Posterior vena cava (tissue), 2 donors: ENCODE data around the gene CFAP299. TPM values are rescaled to one million over a fixed set of nuclear protein-coding genes. Genes with fewer than 3 reads are reported as not detected.
"Not testable (repeated sequence)": the region's sequence is repeated elsewhere in the genome, so short reads cannot be mapped to it uniquely, and the experiment has no call there.

Source experiments
- DNase-seq: peaks from one replicate; pipeline ENCODE4 v3.0.0-alpha.2; 2020; ENCODE audit warnings: low spot score
- intact Hi-C, 2 donors: fragments of 100-400 bp; cut with DNase I; formaldehyde crosslinking; loops; one replicate each; pipeline versions ENCODE4 v1.14.1 to v1.14.2; 2022 to 2023
- total RNA-seq, 2 donors: library from RNA; stranded (reverse); fragmentation: NEBNext Ultra II Directional; extraction: Animal tissue kit (Norgen Biotek cat#: 25700); gene quantifications; one replicate each; pipeline ENCODE4 v1.2.1, GENCODE V29; 2021
- donor health status: DM: yes; HTN: yes; CAD: no.
- donor health status: DM: yes; HTN: yes; CAD: no.

Gene CFAP299
- total RNA-seq, 2 donors from 2014 or later = not detected

- DNase-seq = no peak
- intact Hi-C loops = no loop called here
These were observed 396.5 kb downstream of the CFAP299 start for GRCh38 chr4:80732010-80732409.

GRCh38 chr4:80740375-80740774 lies 404.8 kb downstream of the CFAP299 start:
- no peak for DNase-seq
- intact Hi-C loops = no loop called here

- intact Hi-C loops = loop anchor here in 1 of 2 donors (5.0 kb wide), 1 partner anchor 1402 kb away; no protein-coding TSS in a partner anchor
- not testable (repeated sequence) for DNase-seq
These were observed 414.0 kb downstream of the CFAP299 start for GRCh38 chr4:80749558-80749957.

GRCh38 chr4:80751200-80751599 lies 415.7 kb downstream of the CFAP299 start:
- DNase-seq = no peak
- intact Hi-C loops = no loop called here

GRCh38 chr4:80767944-80768343 lies 432.4 kb downstream of the CFAP299 start:
- intact Hi-C loops = no loop called here
- DNase-seq = no peak

- intact Hi-C loops = no loop called here
- no peak for DNase-seq
These were observed 440.6 kb downstream of the CFAP299 start for GRCh38 chr4:80776168-80776567.

- intact Hi-C loops = no loop called here
- no peak for DNase-seq
These were observed 445.9 kb downstream of the CFAP299 start for GRCh38 chr4:80781431-80781830.

GRCh38 chr4:80787306-80787705 lies 451.8 kb downstream of the CFAP299 start:
- intact Hi-C loops = no loop called here
- no peak for DNase-seq

- intact Hi-C loops = no loop called here
- no peak for DNase-seq
These were observed 453.3 kb downstream of the CFAP299 start for GRCh38 chr4:80788798-80789197.

- DNase-seq = no peak
- intact Hi-C loops = no loop called here
These were observed 454.6 kb downstream of the CFAP299 start for GRCh38 chr4:80790152-80790551.

GRCh38 chr4:80793660-80794059 lies 458.1 kb downstream of the CFAP299 start:
- DNase-seq, intact Hi-C loops: not testable (repeated sequence)

- intact Hi-C loops = no loop called here
- no peak for DNase-seq
These were observed 462.6 kb downstream of the CFAP299 start for GRCh38 chr4:80798082-80798481.

GRCh38 chr4:80800719-80801118 lies 465.2 kb downstream of the CFAP299 start:
- DNase-seq, intact Hi-C loops: not testable (repeated sequence)

- intact Hi-C loops = no loop called here
- no peak for DNase-seq
These were observed 467.8 kb downstream of the CFAP299 start for GRCh38 chr4:80803337-80803736.

- intact Hi-C loops = no loop called here
- DNase-seq = no peak
These were observed 470.9 kb downstream of the CFAP299 start for GRCh38 chr4:80806472-80806871.

GRCh38 chr4:80809039-80809729 lies 473.7 kb downstream of the CFAP299 start:
- intact Hi-C loops = no loop called here
- DNase-seq = no peak

- no peak for DNase-seq
- intact Hi-C loops = no loop called here
These were observed 475.9 kb downstream of the CFAP299 start for GRCh38 chr4:80811406-80811805.

- intact Hi-C loops = no loop called here
- no peak for DNase-seq
These were observed 476.6 kb downstream of the CFAP299 start for GRCh38 chr4:80812145-80812544.

GRCh38 chr4:80814266-80814665 lies 478.7 kb downstream of the CFAP299 start:
- intact Hi-C loops = no loop called here
- no peak for DNase-seq

GRCh38 chr4:80831383-80832361 lies 496.1 kb downstream of the CFAP299 start:
- DNase-seq = no peak
- intact Hi-C loops = no loop called here
